ENCODE results near the gene DUSP28.

Gene DUSP28

DNA sequence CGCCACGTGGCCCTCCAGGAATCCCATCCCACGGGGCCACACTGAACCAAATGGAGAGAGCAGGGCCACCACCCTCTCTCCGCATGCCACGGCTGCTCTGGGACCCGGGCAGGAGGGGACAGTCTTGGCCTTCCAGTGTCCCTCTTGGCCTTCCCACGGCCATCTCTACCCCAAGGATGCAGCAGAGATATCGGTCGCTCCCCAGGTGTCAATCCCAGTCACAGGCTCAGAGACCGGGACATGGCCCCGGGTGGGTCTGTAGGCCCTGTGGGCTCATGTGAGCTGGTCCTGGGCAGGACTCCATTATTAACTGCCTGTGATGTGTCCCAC, 41.6 kb downstream of the DUSP28 start:
- TF ChIP-seq, protein P1, sequence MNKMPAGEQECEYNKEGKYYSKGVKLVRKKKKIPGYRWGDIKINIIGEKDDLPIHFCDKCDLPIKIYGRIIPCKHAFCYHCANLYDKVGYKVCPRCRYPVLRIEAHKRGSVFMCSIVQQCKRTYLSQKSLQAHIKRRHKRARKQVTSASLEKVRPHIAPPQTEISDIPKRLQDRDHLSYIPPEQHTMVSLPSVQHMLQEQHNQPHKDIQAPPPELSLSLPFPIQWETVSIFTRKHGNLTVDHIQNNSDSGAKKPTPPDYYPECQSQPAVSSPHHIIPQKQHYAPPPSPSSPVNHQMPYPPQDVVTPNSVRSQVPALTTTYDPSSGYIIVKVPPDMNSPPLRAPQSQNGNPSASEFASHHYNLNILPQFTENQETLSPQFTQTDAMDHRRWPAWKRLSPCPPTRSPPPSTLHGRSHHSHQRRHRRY (tag by site-specific recombination; IDR thresholded peaks at IDR 0.05): no peak
- TF ChIP-seq, protein P2, sequence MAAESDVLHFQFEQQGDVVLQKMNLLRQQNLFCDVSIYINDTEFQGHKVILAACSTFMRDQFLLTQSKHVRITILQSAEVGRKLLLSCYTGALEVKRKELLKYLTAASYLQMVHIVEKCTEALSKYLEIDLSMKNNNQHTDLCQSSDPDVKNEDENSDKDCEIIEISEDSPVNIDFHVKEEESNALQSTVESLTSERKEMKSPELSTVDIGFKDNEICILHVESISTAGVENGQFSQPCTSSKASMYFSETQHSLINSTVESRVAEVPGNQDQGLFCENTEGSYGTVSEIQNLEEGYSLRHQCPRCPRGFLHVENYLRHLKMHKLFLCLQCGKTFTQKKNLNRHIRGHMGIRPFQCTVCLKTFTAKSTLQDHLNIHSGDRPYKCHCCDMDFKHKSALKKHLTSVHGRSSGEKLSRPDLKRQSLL (tag by site-specific recombination; IDR thresholded peaks at IDR 0.05): no peak
- TF ChIP-seq, protein P3, sequence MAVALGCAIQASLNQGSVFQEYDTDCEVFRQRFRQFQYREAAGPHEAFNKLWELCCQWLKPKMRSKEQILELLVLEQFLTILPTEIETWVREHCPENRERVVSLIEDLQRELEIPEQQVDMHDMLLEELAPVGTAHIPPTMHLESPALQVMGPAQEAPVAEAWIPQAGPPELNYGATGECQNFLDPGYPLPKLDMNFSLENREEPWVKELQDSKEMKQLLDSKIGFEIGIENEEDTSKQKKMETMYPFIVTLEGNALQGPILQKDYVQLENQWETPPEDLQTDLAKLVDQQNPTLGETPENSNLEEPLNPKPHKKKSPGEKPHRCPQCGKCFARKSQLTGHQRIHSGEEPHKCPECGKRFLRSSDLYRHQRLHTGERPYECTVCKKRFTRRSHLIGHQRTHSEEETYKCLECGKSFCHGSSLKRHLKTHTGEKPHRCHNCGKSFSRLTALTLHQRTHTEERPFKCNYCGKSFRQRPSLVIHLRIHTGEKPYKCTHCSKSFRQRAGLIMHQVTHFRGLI (tag by site-specific recombination; IDR thresholded peaks at IDR 0.05): no peak
- TF ChIP-seq, protein P4, sequence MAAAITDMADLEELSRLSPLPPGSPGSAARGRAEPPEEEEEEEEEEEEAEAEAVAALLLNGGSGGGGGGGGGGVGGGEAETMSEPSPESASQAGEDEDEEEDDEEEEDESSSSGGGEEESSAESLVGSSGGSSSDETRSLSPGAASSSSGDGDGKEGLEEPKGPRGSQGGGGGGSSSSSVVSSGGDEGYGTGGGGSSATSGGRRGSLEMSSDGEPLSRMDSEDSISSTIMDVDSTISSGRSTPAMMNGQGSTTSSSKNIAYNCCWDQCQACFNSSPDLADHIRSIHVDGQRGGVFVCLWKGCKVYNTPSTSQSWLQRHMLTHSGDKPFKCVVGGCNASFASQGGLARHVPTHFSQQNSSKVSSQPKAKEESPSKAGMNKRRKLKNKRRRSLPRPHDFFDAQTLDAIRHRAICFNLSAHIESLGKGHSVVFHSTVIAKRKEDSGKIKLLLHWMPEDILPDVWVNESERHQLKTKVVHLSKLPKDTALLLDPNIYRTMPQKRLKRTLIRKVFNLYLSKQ (tag by site-specific recombination; IDR thresholded peaks at IDR 0.05; ENCODE audit: borderline replicate concordance): no peak
- TF ChIP-seq ZNF169 (tag by site-specific recombination; IDR thresholded peaks at IDR 0.05) (no peak), ZNF510 (tag by site-specific recombination; IDR thresholded peaks at IDR 0.05; ENCODE audit: insufficient replicate concordance) (no peak), ZNF626 (tag by site-specific recombination; IDR thresholded peaks at IDR 0.05) (no peak), ZNF266 (tag by site-specific recombination; IDR thresholded peaks at IDR 0.05; ENCODE audit: low read depth) (no peak), WT1 (tag by site-specific recombination; IDR thresholded peaks at IDR 0.05) (no peak), ZNF350 (tag by site-specific recombination; IDR thresholded peaks at IDR 0.05) (no peak), ZNF10 (tag by site-specific recombination; IDR thresholded peaks at IDR 0.05) (no peak), ZFP3 (tag by site-specific recombination; IDR thresholded peaks at IDR 0.05; ENCODE audit: low read depth) (no peak), MEIS1 (CRISPR knock-in tag; IDR thresholded peaks at IDR 0.05; ENCODE audit: borderline replicate concordance) (no peak), ZNF624 (tag by site-specific recombination; IDR thresholded peaks at IDR 0.05) (no peak), ZNF221 (tag by site-specific recombination; IDR thresholded peaks at IDR 0.05; ENCODE audit: borderline replicate concordance) (no peak), ZNF473 (tag by site-specific recombination; IDR thresholded peaks at IDR 0.05) (no peak), ZFHX2 (tag by site-specific recombination; conservative IDR thresholded peaks at IDR 0.05) (no peak)
- TF ChIP-seq, protein P5, sequence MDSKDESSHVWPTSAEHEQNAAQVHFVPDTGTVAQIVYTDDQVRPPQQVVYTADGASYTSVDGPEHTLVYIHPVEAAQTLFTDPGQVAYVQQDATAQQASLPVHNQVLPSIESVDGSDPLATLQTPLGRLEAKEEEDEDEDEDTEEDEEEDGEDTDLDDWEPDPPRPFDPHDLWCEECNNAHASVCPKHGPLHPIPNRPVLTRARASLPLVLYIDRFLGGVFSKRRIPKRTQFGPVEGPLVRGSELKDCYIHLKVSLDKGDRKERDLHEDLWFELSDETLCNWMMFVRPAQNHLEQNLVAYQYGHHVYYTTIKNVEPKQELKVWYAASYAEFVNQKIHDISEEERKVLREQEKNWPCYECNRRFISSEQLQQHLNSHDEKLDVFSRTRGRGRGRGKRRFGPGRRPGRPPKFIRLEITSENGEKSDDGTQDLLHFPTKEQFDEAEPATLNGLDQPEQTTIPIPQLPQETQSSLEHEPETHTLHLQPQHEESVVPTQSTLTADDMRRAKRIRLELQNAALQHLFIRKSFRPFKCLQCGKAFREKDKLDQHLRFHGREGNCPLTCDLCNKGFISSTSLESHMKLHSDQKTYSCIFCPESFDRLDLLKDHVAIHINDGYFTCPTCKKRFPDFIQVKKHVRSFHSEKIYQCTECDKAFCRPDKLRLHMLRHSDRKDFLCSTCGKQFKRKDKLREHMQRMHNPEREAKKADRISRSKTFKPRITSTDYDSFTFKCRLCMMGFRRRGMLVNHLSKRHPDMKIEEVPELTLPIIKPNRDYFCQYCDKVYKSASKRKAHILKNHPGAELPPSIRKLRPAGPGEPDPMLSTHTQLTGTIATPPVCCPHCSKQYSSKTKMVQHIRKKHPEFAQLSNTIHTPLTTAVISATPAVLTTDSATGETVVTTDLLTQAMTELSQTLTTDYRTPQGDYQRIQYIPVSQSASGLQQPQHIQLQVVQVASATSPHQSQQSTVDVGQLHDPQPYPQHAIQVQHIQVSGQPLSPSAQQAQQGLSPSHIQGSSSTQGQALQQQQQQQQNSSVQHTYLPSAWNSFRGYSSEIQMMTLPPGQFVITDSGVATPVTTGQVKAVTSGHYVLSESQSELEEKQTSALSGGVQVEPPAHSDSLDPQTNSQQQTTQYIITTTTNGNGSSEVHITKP (tag by site-specific recombination; IDR thresholded peaks at IDR 0.05): no peak
- TF ChIP-seq, protein P6, sequence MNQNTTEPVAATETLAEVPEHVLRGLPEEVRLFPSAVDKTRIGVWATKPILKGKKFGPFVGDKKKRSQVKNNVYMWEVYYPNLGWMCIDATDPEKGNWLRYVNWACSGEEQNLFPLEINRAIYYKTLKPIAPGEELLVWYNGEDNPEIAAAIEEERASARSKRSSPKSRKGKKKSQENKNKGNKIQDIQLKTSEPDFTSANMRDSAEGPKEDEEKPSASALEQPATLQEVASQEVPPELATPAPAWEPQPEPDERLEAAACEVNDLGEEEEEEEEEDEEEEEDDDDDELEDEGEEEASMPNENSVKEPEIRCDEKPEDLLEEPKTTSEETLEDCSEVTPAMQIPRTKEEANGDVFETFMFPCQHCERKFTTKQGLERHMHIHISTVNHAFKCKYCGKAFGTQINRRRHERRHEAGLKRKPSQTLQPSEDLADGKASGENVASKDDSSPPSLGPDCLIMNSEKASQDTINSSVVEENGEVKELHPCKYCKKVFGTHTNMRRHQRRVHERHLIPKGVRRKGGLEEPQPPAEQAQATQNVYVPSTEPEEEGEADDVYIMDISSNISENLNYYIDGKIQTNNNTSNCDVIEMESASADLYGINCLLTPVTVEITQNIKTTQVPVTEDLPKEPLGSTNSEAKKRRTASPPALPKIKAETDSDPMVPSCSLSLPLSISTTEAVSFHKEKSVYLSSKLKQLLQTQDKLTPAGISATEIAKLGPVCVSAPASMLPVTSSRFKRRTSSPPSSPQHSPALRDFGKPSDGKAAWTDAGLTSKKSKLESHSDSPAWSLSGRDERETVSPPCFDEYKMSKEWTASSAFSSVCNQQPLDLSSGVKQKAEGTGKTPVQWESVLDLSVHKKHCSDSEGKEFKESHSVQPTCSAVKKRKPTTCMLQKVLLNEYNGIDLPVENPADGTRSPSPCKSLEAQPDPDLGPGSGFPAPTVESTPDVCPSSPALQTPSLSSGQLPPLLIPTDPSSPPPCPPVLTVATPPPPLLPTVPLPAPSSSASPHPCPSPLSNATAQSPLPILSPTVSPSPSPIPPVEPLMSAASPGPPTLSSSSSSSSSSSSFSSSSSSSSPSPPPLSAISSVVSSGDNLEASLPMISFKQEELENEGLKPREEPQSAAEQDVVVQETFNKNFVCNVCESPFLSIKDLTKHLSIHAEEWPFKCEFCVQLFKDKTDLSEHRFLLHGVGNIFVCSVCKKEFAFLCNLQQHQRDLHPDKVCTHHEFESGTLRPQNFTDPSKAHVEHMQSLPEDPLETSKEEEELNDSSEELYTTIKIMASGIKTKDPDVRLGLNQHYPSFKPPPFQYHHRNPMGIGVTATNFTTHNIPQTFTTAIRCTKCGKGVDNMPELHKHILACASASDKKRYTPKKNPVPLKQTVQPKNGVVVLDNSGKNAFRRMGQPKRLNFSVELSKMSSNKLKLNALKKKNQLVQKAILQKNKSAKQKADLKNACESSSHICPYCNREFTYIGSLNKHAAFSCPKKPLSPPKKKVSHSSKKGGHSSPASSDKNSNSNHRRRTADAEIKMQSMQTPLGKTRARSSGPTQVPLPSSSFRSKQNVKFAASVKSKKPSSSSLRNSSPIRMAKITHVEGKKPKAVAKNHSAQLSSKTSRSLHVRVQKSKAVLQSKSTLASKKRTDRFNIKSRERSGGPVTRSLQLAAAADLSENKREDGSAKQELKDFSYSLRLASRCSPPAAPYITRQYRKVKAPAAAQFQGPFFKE (tag by site-specific recombination; IDR thresholded peaks at IDR 0.05; ENCODE audit: borderline replicate concordance): no peak
- H3K4me3 ChIP-seq (ENCODE audit: low read depth, low read length): no peak overlapping the region
- peaks cover 0 to 38% of the 10 kb centered on the region in 2 experiments; a peak in 2 of 3 replicates for H3K36me3 ChIP-seq (ENCODE audit: control insufficient read depth in 2 of 2, insufficient read depth in 1 of 2, low read length in 2 of 2)
- no peaks in the 10 kb centered on the region; the same call in 1 of the 2 replicates for H3K4me1 ChIP-seq (ENCODE audit: control insufficient read depth, insufficient read depth, low read length)
- ChIA-PET POLR2A (interaction anchor here (4.5 kb wide), 1 partner anchor 15 kb away, joined by 14 read pairs; the partner anchor contains the start of gene CAPN10), CTCF (no interaction called here)
- no peak overlapping the region for H3K27ac ChIP-seq (ENCODE audit: extremely low read depth, low read depth, low read length)
- no peaks in the 10 kb centered on the region for H3K9me3 ChIP-seq (ENCODE audit: control insufficient read depth, insufficient read depth, low read depth, low read length)

Measured in HEK293 (cell line).